ENCODE data around the gene PCCA. TPM values are rescaled to one million over a fixed set of nuclear protein-coding genes. Genes with fewer than 3 reads are reported as not detected.
"Not testable (repeated sequence)": the region's sequence is repeated elsewhere in the genome, so short reads cannot be mapped to it uniquely, and the experiment has no call there.

PCCA gene
- total RNA-seq, 2 donors from 2014 or later: 19.6 to 38.6 TPM

DNA sequence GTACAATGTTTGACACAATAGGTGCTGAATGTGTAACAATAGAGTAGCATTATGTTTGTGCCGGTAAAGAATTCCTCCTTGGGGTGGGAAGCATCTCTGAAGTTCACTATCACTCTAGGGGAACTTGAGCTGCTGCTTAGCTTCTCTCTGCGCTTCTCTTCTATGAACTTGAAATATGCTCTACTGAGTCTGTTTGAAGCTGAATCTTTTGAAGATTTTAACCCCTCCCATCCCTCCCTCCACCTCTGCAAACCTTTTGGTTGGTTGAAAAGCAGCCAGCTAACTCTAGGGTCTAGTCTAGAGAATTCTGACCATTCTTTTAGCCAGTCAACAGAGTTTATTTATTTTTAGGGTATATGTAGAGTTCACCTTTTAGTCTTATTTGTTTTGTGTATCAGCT lies 2.5 kb downstream of the PCCA start:
- H3K4me3 ChIP-seq: no peak overlapping the region
- no peaks in the 10 kb centered on the region for H3K27me3 ChIP-seq
- H3K27ac ChIP-seq: no peak overlapping the region
- DNase-seq (ENCODE audit: low spot score): no peak
- TF ChIP-seq, protein P1, sequence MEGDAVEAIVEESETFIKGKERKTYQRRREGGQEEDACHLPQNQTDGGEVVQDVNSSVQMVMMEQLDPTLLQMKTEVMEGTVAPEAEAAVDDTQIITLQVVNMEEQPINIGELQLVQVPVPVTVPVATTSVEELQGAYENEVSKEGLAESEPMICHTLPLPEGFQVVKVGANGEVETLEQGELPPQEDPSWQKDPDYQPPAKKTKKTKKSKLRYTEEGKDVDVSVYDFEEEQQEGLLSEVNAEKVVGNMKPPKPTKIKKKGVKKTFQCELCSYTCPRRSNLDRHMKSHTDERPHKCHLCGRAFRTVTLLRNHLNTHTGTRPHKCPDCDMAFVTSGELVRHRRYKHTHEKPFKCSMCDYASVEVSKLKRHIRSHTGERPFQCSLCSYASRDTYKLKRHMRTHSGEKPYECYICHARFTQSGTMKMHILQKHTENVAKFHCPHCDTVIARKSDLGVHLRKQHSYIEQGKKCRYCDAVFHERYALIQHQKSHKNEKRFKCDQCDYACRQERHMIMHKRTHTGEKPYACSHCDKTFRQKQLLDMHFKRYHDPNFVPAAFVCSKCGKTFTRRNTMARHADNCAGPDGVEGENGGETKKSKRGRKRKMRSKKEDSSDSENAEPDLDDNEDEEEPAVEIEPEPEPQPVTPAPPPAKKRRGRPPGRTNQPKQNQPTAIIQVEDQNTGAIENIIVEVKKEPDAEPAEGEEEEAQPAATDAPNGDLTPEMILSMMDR (IDR thresholded peaks at IDR 0.05): no peak
- no peaks in the 10 kb centered on the region for H3K9me3 ChIP-seq
- peaks cover 0 to 18% of the 10 kb centered on the region in 2 donors for H3K4me1 ChIP-seq
- H3K36me3 ChIP-seq: no peaks in the 10 kb centered on the region

DNA sequence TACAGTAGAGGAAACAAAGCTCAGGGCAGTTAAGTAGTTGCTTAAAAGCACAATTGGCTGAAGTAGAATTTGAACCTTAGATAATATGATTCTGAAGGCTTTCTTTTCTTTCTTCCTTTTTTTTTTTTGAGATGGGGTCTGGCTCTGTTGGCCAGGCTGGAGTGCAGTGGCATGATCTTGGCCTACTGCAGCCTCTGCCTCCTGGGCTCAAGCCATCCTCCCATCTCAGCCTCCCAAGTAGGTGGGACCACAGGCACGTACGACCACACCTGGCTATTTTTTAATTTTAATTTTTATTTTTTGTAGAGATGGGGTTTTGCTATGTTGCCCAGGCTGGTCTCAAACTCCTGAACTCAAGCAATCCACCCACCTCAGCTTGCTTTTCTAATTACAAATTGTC lies 3.4 kb downstream of the PCCA start:
- not testable (repeated sequence) for H3K9me3 ChIP-seq

DNA sequence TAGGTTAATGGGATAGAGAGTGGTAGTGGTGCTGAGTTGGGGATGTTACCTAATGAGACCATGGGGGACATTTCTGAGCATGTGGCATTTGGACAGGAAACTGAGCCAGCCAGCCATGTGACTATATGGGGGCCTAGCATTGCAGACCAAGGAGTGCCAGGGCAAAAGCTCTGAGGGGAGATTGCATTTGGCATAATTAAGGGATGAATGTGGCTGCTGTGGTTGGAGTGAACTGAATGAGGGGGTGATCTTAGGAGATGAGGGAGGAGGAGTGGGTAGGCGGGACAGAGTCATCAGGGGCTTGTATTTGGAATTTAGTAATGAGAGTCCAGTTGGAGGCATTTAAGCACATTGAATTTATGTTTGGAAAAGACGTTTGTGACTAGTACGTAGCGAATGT lies 6.6 kb downstream of the PCCA start:
- TF ChIP-seq, protein P1 (IDR thresholded peaks at IDR 0.05): no peak
- H3K9me3 ChIP-seq: no peaks in the 10 kb centered on the region
- H3K27ac ChIP-seq: no peak overlapping the region
- H3K4me3 ChIP-seq: no peak overlapping the region
- H3K4me1 ChIP-seq: peaks cover 0 to 10% of the 10 kb centered on the region in 2 donors
- DNase-seq (ENCODE audit: low spot score): no peak
- H3K36me3 ChIP-seq: no peaks in the 10 kb centered on the region
- no peaks in the 10 kb centered on the region for H3K27me3 ChIP-seq

More for the DNA sequence above, 3.4 kb downstream of the PCCA start:
- not testable (repeated sequence) for H3K27me3 ChIP-seq; H3K4me3 ChIP-seq; H3K36me3 ChIP-seq; DNase-seq (ENCODE audit: low spot score); H3K27ac ChIP-seq
- peaks cover 0 to 18% of the 10 kb centered on the region in 2 donors for H3K4me1 ChIP-seq

DNA sequence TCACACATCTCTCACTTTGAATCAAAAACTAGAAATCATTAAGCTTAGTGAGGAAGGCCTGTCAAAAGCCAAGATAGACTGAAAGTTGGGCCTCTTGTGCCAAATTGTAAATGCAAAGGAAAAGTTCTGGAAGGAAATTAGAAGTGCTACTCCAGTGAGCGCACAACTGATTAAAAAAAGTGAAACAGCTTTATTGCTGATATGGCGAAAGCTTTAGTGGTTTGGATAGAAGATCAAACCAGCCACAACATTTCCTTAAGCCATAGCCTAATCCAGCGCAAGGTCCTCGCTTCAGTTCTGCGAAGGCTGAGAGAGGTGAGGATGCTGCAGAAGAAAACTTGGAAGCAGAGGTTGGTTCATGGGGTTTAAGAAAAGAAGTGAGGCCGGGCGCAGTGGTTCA lies 7.6 kb downstream of the PCCA start:
- no peaks in the 10 kb centered on the region for H3K36me3 ChIP-seq
- no peak overlapping the region for H3K4me3 ChIP-seq
- no peaks in the 10 kb centered on the region for H3K9me3 ChIP-seq
- TF ChIP-seq, protein P1 (IDR thresholded peaks at IDR 0.05): no peak
- H3K27me3 ChIP-seq: no peaks in the 10 kb centered on the region
- DNase-seq (ENCODE audit: low spot score): no peak
- H3K27ac ChIP-seq: no peak overlapping the region
- peaks cover 0 to 14% of the 10 kb centered on the region in 2 donors for H3K4me1 ChIP-seq

DNA sequence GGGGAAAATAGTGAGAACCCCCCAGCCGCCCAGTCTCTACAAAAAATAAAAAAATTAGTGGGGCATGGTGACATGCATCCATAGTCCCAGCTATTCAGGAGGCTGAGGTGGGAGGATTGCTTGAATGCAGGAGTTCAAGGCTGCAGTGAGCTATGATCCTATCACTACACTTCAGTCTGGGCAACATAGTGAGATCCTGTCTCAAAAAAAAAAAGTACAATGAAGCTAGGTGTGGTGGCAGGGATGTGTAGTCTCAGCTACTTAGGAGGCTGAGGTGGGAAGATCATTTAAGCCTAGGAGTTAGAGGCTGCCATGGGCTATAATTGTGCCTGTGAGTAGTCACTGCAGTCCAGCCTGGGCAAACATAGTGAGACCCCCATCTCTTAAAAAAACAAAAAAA lies 8.9 kb downstream of the PCCA start:
- TF ChIP-seq, protein P1 (IDR thresholded peaks at IDR 0.05): no peak
- H3K27ac ChIP-seq: no peak overlapping the region

DNA sequence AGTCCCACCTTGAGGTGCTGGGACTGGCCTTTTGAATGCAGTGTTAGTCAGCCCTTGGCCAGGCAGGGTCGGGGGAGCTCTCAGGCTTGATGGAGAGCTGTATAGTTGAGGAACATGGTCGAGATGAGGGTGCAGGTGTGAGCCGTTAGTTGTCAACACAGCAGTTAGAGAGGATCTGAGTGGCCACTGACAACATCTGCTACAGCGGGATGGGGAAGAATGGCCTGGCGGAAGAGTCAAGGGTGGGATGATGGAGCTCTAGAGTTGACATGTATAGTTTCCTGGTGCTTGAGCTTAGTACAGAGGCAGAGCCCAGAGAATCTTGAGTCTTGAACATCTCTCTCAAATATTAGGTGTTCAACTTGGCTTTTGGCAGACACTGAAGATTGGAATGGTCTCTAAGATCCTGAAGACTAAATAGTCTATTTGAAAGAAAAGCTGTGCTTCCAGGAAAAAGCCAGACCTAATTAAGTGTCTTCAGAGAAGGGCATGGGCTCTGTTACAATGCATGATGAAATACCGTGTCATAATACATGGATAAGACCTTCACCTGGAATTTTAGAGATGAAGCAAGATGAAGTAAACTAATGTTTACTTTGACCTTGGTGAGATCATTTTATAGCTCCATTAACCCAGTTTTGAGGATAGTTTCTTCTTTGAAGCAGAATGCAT lies 9.7 kb downstream of the PCCA start:
- Histone ChIP-seq H3K36me3 (no peaks in the 10 kb centered on the region), H3K27ac (no peak overlapping the region), H3K4me3 (no peak overlapping the region), H3K27me3 (no peaks in the 10 kb centered on the region), H3K9me3 (no peaks in the 10 kb centered on the region), H3K4me1 (peaks cover 0 to 14% of the 10 kb centered on the region in 2 donors)
- TF ChIP-seq, protein P1 (IDR thresholded peaks at IDR 0.05): no peak
- no peak for DNase-seq (ENCODE audit: low spot score)

More for the DNA sequence above, 8.9 kb downstream of the PCCA start:
- peaks cover 0 to 14% of the 10 kb centered on the region in 2 donors for H3K4me1 ChIP-seq
- no peak overlapping the region for H3K4me3 ChIP-seq
- no peaks in the 10 kb centered on the region for H3K27me3 ChIP-seq
- H3K9me3 ChIP-seq: no peaks in the 10 kb centered on the region
- no peak for DNase-seq (ENCODE audit: low spot score)
- H3K36me3 ChIP-seq: no peaks in the 10 kb centered on the region

DNA sequence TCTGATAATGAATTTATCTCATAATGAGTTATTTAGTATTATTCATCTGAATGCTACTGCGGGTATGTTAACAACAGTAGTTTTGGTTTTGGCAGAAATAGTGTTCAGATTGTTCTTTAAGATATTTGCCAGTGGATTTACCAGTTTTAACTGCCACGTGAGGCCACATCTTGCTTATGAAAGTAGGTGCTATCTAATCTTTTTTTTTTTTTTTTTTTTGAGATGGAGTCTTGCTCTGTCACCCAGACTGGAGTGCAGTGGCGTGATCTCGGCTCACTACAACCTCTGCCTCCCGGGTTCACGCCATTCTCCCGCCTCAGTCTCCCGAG lies 10.2 kb downstream of the PCCA start:
- peaks cover 0 to 14% of the 10 kb centered on the region in 2 donors for H3K4me1 ChIP-seq
- DNase-seq (ENCODE audit: low spot score); H3K9me3 ChIP-seq; H3K36me3 ChIP-seq; H3K27me3 ChIP-seq; H3K27ac ChIP-seq; H3K4me3 ChIP-seq: not testable (repeated sequence)
